ENCODE data around the gene UQCR10. TPM values are rescaled to one million over a fixed set of nuclear protein-coding genes. Genes with fewer than 3 reads are reported as not detected.

UQCR10 gene
- total and polyA plus RNA-seq, 7 experiments from 2014 or later: 30.9 to 310 (median 54.3) TPM

GRCh38 chr22:29813126-29813525, 46.0 kb downstream of the UQCR10 start:
- no peaks in the 10 kb centered on the region for H3K27me3 ChIP-seq (ENCODE audit: control insufficient read depth in 2 of 2, insufficient read depth in 2 of 2, low read length in 2 of 2)
- no peaks in the 10 kb centered on the region for H3K4me1 ChIP-seq (ENCODE audit: control insufficient read depth in 2 of 2, insufficient read depth in 2 of 2, low read length in 2 of 2)
- Mint-ChIP-seq H3K9me3 (no peaks in the 10 kb centered on the region), H3K4me3 (no peak overlapping the region), H3K4me1 (no peaks in the 10 kb centered on the region), H3K36me3 (peaks cover 6 to 64% (median 28%) of the 10 kb centered on the region in 5 donors), H3K27me3 (no peaks in the 10 kb centered on the region), H3K27ac (no peak overlapping the region)
- H3K27ac ChIP-seq (ENCODE audit: low read depth, low read length): no peak overlapping the region
- intact Hi-C loops (cut with micrococcal nuclease): no loop called here
- ATAC-seq (no peak), DNase-seq (no peak)
- H3K9me3 ChIP-seq (ENCODE audit: control insufficient read depth in 2 of 3, low read length in 3 of 3): no peaks in the 10 kb centered on the region
- peaks cover 11 to 86% (median 32%) of the 10 kb centered on the region in 3 experiments for H3K36me3 ChIP-seq (ENCODE audit: control insufficient read depth in 2 of 3, insufficient read depth in 3 of 3, low read length in 3 of 3)
- ChIA-PET CTCF (no interaction called here), POLR2A (no interaction called here)
- H3K4me3 ChIP-seq (ENCODE audit: low read length): no peak overlapping the region

DNA sequence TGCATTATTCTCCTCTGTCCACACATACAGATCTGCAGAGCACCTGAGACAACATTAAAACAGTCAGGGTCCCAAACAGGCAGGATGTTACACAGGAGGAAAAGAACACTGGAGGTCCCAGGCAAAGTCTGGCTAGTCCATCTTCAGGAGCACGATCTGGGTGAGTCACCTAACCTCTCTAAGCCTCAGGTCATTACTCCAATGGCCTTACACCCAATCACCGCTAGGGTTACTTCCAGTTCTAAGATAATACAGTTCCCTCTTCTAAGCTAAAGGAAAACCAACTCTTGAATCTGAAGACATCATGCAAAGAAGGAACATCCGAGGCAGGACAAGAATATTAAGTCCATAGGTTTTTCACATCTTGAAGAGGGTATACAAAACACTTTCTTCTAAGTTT, 46.4 kb downstream of the UQCR10 start:
- intact Hi-C loops (cut with micrococcal nuclease): no loop called here
- Histone ChIP-seq H3K36me3 (ENCODE audit: control insufficient read depth in 2 of 3, insufficient read depth in 3 of 3, low read length in 3 of 3) (peaks cover 8 to 86% (median 28%) of the 10 kb centered on the region in 3 experiments), H3K27ac (ENCODE audit: low read depth, low read length) (no peak overlapping the region), H3K4me3 (ENCODE audit: low read length) (no peak overlapping the region), H3K27me3 (ENCODE audit: control insufficient read depth in 2 of 2, insufficient read depth in 2 of 2, low read length in 2 of 2) (no peaks in the 10 kb centered on the region), H3K4me1 (ENCODE audit: control insufficient read depth in 2 of 2, insufficient read depth in 2 of 2, low read length in 2 of 2) (no peaks in the 10 kb centered on the region), H3K9me3 (ENCODE audit: control insufficient read depth in 2 of 3, low read length in 3 of 3) (no peaks in the 10 kb centered on the region)
- Mint-ChIP-seq H3K9me3 (no peaks in the 10 kb centered on the region), H3K27me3 (no peaks in the 10 kb centered on the region), H3K27ac (no peak overlapping the region), H3K4me1 (no peaks in the 10 kb centered on the region), H3K36me3 (peaks cover 6 to 66% (median 28%) of the 10 kb centered on the region in 5 donors), H3K4me3 (no peak overlapping the region)
- CTCF ChIA-PET: no interaction called here
- ATAC-seq (no peak), DNase-seq (no peak)
- POLR2A ChIA-PET: no interaction called here

- CTCF ChIA-PET: no interaction called here
- Histone ChIP-seq H3K27me3 (ENCODE audit: control insufficient read depth in 2 of 2, insufficient read depth in 2 of 2, low read length in 2 of 2) (no peaks in the 10 kb centered on the region), H3K4me1 (ENCODE audit: control insufficient read depth in 2 of 2, insufficient read depth in 2 of 2, low read length in 2 of 2) (no peaks in the 10 kb centered on the region), H3K36me3 (ENCODE audit: control insufficient read depth in 2 of 3, insufficient read depth in 3 of 3, low read length in 3 of 3) (peaks cover 8 to 90% (median 28%) of the 10 kb centered on the region in 3 experiments), H3K9me3 (ENCODE audit: control insufficient read depth in 2 of 3, low read length in 3 of 3) (no peaks in the 10 kb centered on the region), H3K27ac (ENCODE audit: low read depth, low read length) (no peak overlapping the region), H3K4me3 (ENCODE audit: low read length) (no peak overlapping the region)
- intact Hi-C loops (cut with micrococcal nuclease): no loop called here
- no peak overlapping the region for H3K4me3 Mint-ChIP-seq
- no peaks in the 10 kb centered on the region for H3K27me3 Mint-ChIP-seq
- DNase-seq (no peak), ATAC-seq (no peak)
- peaks cover 6 to 70% (median 30%) of the 10 kb centered on the region in 5 donors for H3K36me3 Mint-ChIP-seq
- H3K4me1 Mint-ChIP-seq: no peaks in the 10 kb centered on the region
- H3K27ac Mint-ChIP-seq: no peak overlapping the region
- POLR2A ChIA-PET: no interaction called here
- no peaks in the 10 kb centered on the region for H3K9me3 Mint-ChIP-seq
Observed at GRCh38 chr22:29814003-29814402, 46.8 kb downstream of the UQCR10 start.

- no peak for ATAC-seq
- no peaks in the 10 kb centered on the region for H3K9me3 Mint-ChIP-seq
- H3K27me3 Mint-ChIP-seq: no peaks in the 10 kb centered on the region
- CTCF ChIA-PET: no interaction called here
- Histone ChIP-seq H3K9me3 (ENCODE audit: control insufficient read depth in 2 of 3, low read length in 3 of 3) (no peaks in the 10 kb centered on the region), H3K27ac (ENCODE audit: low read depth, low read length) (no peak overlapping the region), H3K4me1 (ENCODE audit: control insufficient read depth in 2 of 2, insufficient read depth in 2 of 2, low read length in 2 of 2) (no peaks in the 10 kb centered on the region), H3K27me3 (ENCODE audit: control insufficient read depth in 2 of 2, insufficient read depth in 2 of 2, low read length in 2 of 2) (no peaks in the 10 kb centered on the region), H3K4me3 (ENCODE audit: low read length) (no peak overlapping the region), H3K36me3 (ENCODE audit: control insufficient read depth in 2 of 3, insufficient read depth in 3 of 3, low read length in 3 of 3) (peaks cover 15 to 96% (median 23%) of the 10 kb centered on the region in 3 experiments)
- no peak overlapping the region for H3K27ac Mint-ChIP-seq
- POLR2A ChIA-PET: interaction anchor here (0.6 kb wide), 1 partner anchor 233 kb away, joined by 3 read pairs; no protein-coding TSS in a partner anchor
- no peak for DNase-seq
- H3K4me3 Mint-ChIP-seq: no peak overlapping the region
- H3K4me1 Mint-ChIP-seq: no peaks in the 10 kb centered on the region
- peaks cover 8 to 65% (median 30%) of the 10 kb centered on the region in 5 donors for H3K36me3 Mint-ChIP-seq
- intact Hi-C loops (cut with micrococcal nuclease): no loop called here
Observed at GRCh38 chr22:29815580-29815979, 48.4 kb downstream of the UQCR10 start.

DNA sequence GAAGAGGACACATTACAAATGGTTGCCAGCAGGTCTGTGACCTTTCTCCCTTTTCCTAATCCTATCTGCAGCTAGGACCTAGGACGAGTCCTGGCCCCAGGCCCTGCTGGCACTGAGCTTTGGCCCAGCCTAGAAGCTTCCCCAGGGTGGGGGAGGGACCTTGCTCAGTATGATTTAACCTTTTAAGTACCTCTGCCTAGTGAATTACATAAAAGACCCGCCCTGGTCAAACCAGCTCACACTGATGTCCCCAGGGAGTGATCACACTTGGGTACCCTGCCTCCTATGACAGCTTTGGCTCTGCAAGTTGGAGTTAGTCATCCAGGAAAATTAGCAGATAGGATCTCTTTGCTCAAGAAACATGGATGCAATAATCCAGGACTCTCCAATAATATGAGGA, 49.0 kb downstream of the UQCR10 start:
- intact Hi-C loops (cut with micrococcal nuclease): no loop called here
- Histone ChIP-seq H3K4me1 (ENCODE audit: control insufficient read depth in 2 of 2, insufficient read depth in 2 of 2, low read length in 2 of 2) (no peaks in the 10 kb centered on the region), H3K4me3 (ENCODE audit: low read length) (no peak overlapping the region), H3K27ac (ENCODE audit: low read depth, low read length) (no peak overlapping the region), H3K9me3 (ENCODE audit: control insufficient read depth in 2 of 3, low read length in 3 of 3) (no peaks in the 10 kb centered on the region), H3K36me3 (ENCODE audit: control insufficient read depth in 2 of 3, insufficient read depth in 3 of 3, low read length in 3 of 3) (peaks cover 15 to 98% (median 23%) of the 10 kb centered on the region in 3 experiments), H3K27me3 (ENCODE audit: control insufficient read depth in 2 of 2, insufficient read depth in 2 of 2, low read length in 2 of 2) (no peaks in the 10 kb centered on the region)
- no peak overlapping the region for H3K27ac Mint-ChIP-seq
- ChIA-PET CTCF (no interaction called here), POLR2A (interaction anchor here (0.6 kb wide), 1 partner anchor 233 kb away, joined by 3 read pairs; no protein-coding TSS in a partner anchor)
- DNase-seq (no peak), ATAC-seq (no peak)
- H3K4me1 Mint-ChIP-seq: peaks cover 0 to 2% (median 0%) of the 10 kb centered on the region in 7 donors
- H3K9me3 Mint-ChIP-seq: no peaks in the 10 kb centered on the region
- no peak overlapping the region for H3K4me3 Mint-ChIP-seq
- H3K36me3 Mint-ChIP-seq: peaks cover 9 to 66% (median 32%) of the 10 kb centered on the region in 5 donors
- no peaks in the 10 kb centered on the region for H3K27me3 Mint-ChIP-seq

GRCh38 chr22:29816539-29816938, 49.4 kb downstream of the UQCR10 start:
- peaks cover 9 to 66% (median 35%) of the 10 kb centered on the region in 5 donors for H3K36me3 Mint-ChIP-seq
- CTCF ChIA-PET: no interaction called here
- intact Hi-C loops (cut with micrococcal nuclease): no loop called here

GRCh38 chr22:29816980-29817379, 49.8 kb downstream of the UQCR10 start:
- Histone ChIP-seq H3K4me1 (ENCODE audit: control insufficient read depth in 2 of 2, insufficient read depth in 2 of 2, low read length in 2 of 2) (no peaks in the 10 kb centered on the region), H3K9me3 (ENCODE audit: control insufficient read depth in 2 of 3, low read length in 3 of 3) (no peaks in the 10 kb centered on the region), H3K4me3 (ENCODE audit: low read length) (no peak overlapping the region), H3K36me3 (ENCODE audit: control insufficient read depth in 2 of 3, insufficient read depth in 3 of 3, low read length in 3 of 3) (peaks cover 15 to 98% (median 18%) of the 10 kb centered on the region in 3 experiments), H3K27ac (ENCODE audit: low read depth, low read length) (no peak overlapping the region), H3K27me3 (ENCODE audit: control insufficient read depth in 2 of 2, insufficient read depth in 2 of 2, low read length in 2 of 2) (no peaks in the 10 kb centered on the region)
- no peak for DNase-seq
- Mint-ChIP-seq H3K4me3 (no peak overlapping the region), H3K9me3 (no peaks in the 10 kb centered on the region), H3K36me3 (peaks cover 9 to 63% (median 34%) of the 10 kb centered on the region in 5 donors), H3K27me3 (no peaks in the 10 kb centered on the region), H3K27ac (peak overlapping the region in 2 of 9 donors; percentile 22 to 43), H3K4me1 (peaks cover 0 to 9% (median 0%) of the 10 kb centered on the region in 7 donors)
- ATAC-seq: no peak
- intact Hi-C loops (cut with micrococcal nuclease): no loop called here
- ChIA-PET POLR2A (no interaction called here), CTCF (no interaction called here)

More at GRCh38 chr22:29816539-29816938, 49.4 kb downstream of the UQCR10 start:
- DNase-seq: no peak
- Histone ChIP-seq H3K4me1 (ENCODE audit: control insufficient read depth in 2 of 2, insufficient read depth in 2 of 2, low read length in 2 of 2) (no peaks in the 10 kb centered on the region), H3K36me3 (ENCODE audit: control insufficient read depth in 2 of 3, insufficient read depth in 3 of 3, low read length in 3 of 3) (peaks cover 15 to 98% (median 22%) of the 10 kb centered on the region in 3 experiments), H3K27me3 (ENCODE audit: control insufficient read depth in 2 of 2, insufficient read depth in 2 of 2, low read length in 2 of 2) (no peaks in the 10 kb centered on the region), H3K9me3 (ENCODE audit: control insufficient read depth in 2 of 3, low read length in 3 of 3) (no peaks in the 10 kb centered on the region), H3K27ac (ENCODE audit: low read depth, low read length) (no peak overlapping the region), H3K4me3 (ENCODE audit: low read length) (no peak overlapping the region)
- POLR2A ChIA-PET: no interaction called here
- no peak for ATAC-seq
- Mint-ChIP-seq H3K4me3 (no peak overlapping the region), H3K27ac (no peak overlapping the region), H3K27me3 (no peaks in the 10 kb centered on the region), H3K4me1 (peaks cover 0 to 6% (median 0%) of the 10 kb centered on the region in 7 donors), H3K9me3 (no peaks in the 10 kb centered on the region)
